ENCODE data around the gene ZNF148. TPM values are rescaled to one million over a fixed set of nuclear protein-coding genes. Genes with fewer than 3 reads are reported as not detected.

The ZNF148 gene
- total RNA-seq, 2 experiments from 2014 or later: 36.9 to 41.9 TPM

DNA sequence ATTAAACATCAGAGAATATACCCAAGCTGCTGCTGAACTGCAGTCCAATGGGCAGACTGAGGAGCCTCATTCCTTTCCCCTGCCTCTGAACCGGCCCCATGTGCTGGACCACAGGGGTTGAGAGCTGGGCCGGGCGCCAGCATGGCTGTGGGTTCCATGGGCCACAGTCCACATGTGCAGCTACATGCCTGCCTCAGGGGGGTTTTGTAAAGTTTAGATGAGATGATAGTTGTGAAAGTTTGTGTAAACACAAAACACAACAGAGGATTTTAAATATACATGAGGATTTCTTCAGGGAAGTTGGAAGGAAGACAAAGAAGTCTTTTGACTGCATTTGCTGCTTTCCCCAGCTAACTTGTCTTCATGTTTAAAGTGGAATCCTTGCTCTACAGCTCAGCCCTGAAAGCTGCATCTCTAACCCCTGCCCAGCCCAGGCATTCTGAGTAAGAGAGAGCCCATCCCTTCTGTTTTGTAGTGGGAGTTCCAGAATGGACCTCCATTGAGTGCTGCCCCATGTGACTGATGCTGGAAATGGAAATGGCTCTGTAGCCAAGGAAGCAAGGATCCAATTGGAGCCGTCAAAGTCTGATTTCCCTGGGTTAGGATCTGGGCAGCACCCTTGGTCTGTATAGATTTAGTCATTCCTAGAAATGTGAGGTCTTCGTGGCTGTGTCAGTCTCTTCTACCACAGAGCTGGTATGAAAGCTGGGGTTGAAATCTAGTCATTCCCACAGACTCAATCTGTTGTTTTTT lies 180.1 kb downstream of the ZNF148 start:
- POLR2A ChIA-PET: no interaction called here
- DNase-seq: no peak
- CTCF ChIA-PET: interaction anchor here (0.6 kb wide), 1 partner anchor 200 kb away, joined by 4 read pairs; no protein-coding TSS in a partner anchor
- no peak overlapping the region for H3K4me3 Mint-ChIP-seq
- peaks cover 4% of the 10 kb centered on the region for H3K4me1 Mint-ChIP-seq
- H3K27ac Mint-ChIP-seq: no peak overlapping the region
- H3K27me3 Mint-ChIP-seq: peaks cover 42% of the 10 kb centered on the region
- H3K9me3 Mint-ChIP-seq: no peaks in the 10 kb centered on the region
- H3K36me3 Mint-ChIP-seq (ENCODE audit: low read depth): no peaks in the 10 kb centered on the region

DNA sequence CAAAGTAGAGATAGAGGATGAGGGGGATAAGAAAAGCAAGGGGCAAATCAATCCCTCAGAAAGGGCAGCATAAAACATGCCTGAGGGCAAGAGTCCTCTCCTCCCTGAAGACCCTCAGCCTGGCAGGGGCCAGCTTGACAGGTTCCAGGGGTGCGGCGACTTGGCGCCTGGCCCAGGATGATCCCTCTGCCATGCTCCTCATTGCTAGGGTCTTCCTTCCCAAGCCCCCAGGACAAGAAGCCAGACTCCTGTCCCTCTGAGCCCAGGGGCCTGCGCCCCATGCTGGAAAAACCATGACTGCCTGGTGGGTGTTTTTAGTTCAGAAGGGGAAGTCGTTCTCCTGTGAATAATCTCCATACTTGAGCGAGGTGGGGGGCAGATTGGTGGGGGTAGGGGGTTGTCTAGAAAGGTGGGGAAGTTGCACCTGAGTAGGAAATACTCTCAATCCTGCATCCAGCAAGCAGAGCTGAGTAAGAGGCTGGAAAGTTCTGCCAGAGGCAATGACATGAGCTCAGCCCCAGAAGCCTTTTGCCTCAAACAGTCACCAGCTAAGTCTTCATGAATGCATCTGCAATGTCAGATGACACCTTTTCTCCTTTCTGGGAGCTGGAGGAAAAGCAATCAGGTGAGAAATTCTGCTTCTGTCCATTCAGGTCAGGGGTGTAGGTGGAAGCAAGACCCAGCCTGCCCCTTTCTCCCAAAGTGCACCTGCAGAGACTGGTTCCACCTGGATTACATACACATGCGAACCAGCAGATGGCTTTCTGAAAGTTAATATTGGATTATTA lies 180.9 kb downstream of the ZNF148 start:
- H3K4me1 Mint-ChIP-seq: peaks cover 4% of the 10 kb centered on the region
- POLR2A ChIA-PET: no interaction called here
- CTCF ChIA-PET: no interaction called here

DNA sequence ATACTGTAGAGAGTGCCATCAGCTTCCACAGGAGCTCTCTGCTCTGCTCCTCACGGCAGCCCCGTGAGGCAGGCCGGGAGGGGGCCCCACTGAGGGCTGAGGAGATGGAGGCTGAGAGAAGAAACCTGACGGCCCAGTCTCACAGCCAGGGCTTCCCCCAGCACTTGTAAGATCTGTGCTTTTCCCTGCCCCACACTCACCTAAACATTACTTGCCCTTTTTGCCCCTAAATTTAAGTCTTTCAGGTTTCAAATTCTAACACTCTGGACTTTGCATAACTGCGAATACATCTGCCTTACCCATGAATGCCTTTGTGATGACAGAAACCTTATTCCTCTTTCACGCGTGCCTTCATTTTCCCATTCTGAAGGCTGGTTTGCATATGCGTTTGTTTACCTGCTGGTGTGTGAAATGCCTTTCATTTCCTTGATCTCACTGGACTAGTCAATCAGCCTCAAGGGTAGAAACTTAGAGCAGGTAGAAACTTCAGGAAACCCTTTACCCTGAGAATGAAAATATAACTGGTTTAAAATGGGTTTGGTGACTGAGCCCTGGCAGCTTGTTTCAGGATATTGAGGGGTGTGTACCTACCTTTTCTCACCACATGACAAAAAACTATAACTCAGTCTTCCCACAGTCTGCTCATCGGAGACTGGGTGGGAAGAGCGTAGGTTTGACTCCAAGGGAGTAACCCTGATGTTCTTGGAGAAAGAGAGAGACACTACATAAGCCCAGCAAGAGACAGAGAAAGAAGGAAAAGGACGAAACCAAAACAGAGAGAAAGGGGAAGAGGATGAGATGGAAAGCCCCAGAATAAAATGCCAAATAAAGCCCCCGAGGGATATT lies 182.7 kb downstream of the ZNF148 start:
- Mint-ChIP-seq H3K4me3 (no peak overlapping the region), H3K9me3 (no peaks in the 10 kb centered on the region), H3K27me3 (peaks cover 37% of the 10 kb centered on the region), H3K4me1 (peaks cover 4% of the 10 kb centered on the region), H3K36me3 (ENCODE audit: low read depth) (no peaks in the 10 kb centered on the region), H3K27ac (no peak overlapping the region)
- no peak for DNase-seq
- POLR2A ChIA-PET: no interaction called here
- CTCF ChIA-PET: no interaction called here

More for the DNA sequence above, 180.9 kb downstream of the ZNF148 start:
- Mint-ChIP-seq H3K27me3 (peaks cover 42% of the 10 kb centered on the region), H3K4me3 (no peak overlapping the region), H3K27ac (no peak overlapping the region), H3K36me3 (ENCODE audit: low read depth) (no peaks in the 10 kb centered on the region), H3K9me3 (no peaks in the 10 kb centered on the region)
- no peak for DNase-seq

DNA sequence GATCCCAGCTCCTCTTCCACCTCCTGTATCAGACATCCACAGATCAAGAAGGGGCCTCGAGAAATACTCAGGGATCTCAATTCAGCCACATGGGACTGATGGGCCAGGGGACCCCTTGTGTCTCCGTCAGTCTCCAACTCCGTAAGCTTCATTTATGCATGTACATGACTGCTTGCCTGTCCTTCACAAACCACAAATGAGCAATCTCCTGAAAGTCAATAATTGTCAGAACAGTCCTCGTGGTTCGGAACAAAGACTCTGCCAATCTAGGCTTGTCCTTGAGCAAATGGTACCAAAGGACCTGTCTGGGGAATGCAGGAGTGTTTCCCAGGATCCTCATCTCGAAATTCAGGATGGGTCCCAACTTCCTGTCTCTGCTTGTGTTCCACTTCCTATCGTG lies 183.4 kb downstream of the ZNF148 start:
- no peak for DNase-seq
- ChIA-PET POLR2A (no interaction called here), CTCF (no interaction called here)
- no peaks in the 10 kb centered on the region for H3K9me3 Mint-ChIP-seq
- no peak overlapping the region for H3K4me3 Mint-ChIP-seq
- H3K27ac Mint-ChIP-seq: no peak overlapping the region
- peaks cover 4% of the 10 kb centered on the region for H3K4me1 Mint-ChIP-seq
- no peaks in the 10 kb centered on the region for H3K36me3 Mint-ChIP-seq (ENCODE audit: low read depth)
- peaks cover 36% of the 10 kb centered on the region for H3K27me3 Mint-ChIP-seq

DNA sequence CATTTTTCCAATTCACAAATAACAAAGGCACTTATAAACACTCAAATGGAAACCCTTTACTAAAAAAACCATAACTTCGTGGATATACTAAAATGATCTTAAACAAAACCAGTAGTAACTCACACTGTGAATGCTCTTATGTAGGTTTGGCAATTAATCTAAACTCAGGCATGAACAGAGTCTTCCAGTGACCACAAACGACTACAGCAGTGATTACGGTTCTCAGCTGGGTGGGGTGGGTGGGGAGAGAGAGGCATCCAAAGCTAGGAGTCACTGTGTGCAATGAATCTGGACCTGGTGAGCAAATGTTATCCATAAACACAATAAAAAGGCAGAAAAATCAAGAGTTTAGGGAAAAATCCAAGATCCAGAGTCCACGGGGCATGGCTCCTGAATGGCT lies 183.9 kb downstream of the ZNF148 start:
- peaks cover 34% of the 10 kb centered on the region for H3K27me3 Mint-ChIP-seq
- H3K4me1 Mint-ChIP-seq: peaks cover 4% of the 10 kb centered on the region
- ChIA-PET CTCF (no interaction called here), POLR2A (no interaction called here)
- no peak for DNase-seq
- no peak overlapping the region for H3K27ac Mint-ChIP-seq
- no peak overlapping the region for H3K4me3 Mint-ChIP-seq
- H3K9me3 Mint-ChIP-seq: no peaks in the 10 kb centered on the region
- H3K36me3 Mint-ChIP-seq (ENCODE audit: low read depth): no peaks in the 10 kb centered on the region

DNA sequence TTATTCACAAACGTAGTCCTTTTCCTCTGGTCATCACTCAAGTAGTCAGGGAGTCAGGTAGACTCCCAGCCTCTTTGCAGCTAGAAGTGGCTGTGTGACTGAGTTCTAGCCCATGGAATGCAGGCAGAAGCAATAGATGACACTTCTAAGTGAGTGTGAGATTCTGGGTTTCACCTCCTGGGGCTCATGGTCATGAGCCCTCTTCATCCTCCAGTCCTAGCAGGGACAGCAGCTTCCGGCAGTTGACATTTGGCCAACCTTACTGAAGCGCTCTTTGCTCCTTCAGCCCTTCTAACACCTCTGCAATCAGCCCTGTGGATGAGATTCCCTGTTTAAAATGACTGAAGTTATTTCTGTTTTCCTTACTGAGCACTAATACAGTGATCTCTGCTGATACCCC lies 184.3 kb downstream of the ZNF148 start:
- Mint-ChIP-seq H3K27me3 (peaks cover 34% of the 10 kb centered on the region), H3K4me3 (no peak overlapping the region), H3K4me1 (peaks cover 4% of the 10 kb centered on the region), H3K9me3 (no peaks in the 10 kb centered on the region), H3K36me3 (ENCODE audit: low read depth) (no peaks in the 10 kb centered on the region), H3K27ac (no peak overlapping the region)
- DNase-seq: no peak
- ChIA-PET POLR2A (no interaction called here), CTCF (no interaction called here)

DNA sequence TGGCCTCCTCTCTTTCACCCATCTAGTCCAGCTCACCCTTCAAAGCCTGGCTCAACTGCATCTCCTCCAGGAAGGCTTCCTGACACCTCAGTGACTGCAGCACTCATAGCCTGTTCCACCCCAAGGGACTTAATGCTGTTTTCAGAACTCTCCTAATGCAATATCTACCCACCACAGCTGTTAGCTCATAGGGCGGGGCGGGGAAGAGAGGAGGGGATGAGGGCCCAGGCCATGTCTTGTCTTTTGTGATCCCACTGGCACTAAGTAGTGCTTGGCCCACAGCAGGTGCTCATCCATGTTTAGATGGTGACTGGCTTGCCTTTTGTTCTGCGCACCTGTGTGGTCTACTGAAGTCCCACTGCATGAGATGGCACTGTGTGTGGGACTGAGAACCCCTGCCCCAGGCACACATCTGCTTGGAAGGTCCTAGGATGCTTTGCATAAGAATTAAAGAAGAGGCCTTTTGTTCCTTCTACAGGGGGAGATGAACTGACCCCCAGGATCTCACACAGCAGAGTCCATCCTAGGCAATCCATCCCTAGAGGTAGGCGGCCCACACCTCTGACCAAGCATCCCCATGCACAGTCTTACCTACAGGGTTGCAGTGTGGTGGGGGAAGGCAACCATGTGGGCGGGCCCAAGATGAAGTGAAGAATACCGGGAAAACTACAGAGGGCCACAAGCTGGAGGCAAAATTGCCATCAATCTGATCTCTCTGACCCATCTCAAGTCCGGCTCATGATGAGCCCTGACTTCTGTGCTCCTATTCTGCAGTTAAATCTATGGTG lies 185.6 kb downstream of the ZNF148 start:
- Mint-ChIP-seq H3K27me3 (peaks cover 28% of the 10 kb centered on the region), H3K9me3 (no peaks in the 10 kb centered on the region), H3K27ac (no peak overlapping the region), H3K4me3 (no peak overlapping the region), H3K4me1 (no peaks in the 10 kb centered on the region), H3K36me3 (ENCODE audit: low read depth) (no peaks in the 10 kb centered on the region)
- ChIA-PET POLR2A (no interaction called here), CTCF (no interaction called here)
- DNase-seq: no peak

DNA sequence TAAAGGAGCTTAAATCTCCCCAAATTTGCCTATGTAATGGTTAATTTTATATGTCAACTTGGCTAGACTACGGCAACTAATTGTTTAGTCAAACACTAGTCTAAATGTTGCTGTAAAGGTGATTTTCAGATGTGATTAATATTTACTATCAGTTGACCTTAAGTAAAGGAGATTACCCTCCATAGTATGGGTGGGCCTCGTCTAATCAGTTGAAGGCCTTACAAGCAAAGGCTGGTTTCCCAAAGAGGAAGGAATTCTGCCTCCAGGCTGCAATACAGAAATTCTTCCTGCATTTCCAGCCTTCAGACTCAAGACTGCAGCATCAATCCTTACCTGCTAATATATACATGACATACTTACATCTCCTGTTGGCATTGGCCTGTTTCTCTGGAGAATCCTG lies 186.2 kb downstream of the ZNF148 start:
- Mint-ChIP-seq H3K27me3 (peaks cover 28% of the 10 kb centered on the region), H3K4me1 (no peaks in the 10 kb centered on the region), H3K36me3 (ENCODE audit: low read depth) (no peaks in the 10 kb centered on the region), H3K27ac (no peak overlapping the region), H3K9me3 (no peaks in the 10 kb centered on the region), H3K4me3 (no peak overlapping the region)
- ChIA-PET CTCF (no interaction called here), POLR2A (no interaction called here)
- DNase-seq: no peak

DNA sequence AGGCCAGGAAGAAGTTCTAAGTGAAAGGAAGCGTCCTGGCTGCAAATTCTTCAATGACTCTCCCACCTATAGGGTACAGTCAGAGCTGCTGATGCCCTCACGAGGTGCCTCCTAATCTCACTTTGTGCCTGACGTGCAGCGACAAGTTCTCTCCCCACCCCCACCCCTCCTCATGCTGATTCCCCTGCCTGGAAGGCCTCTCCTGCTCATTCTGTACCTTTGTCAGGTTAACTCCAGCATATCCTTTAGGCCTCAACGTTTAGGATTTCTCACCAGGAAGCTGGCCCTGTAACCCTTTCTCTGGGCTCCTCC lies 187.6 kb downstream of the ZNF148 start:
- Mint-ChIP-seq H3K27me3 (peaks cover 24% of the 10 kb centered on the region), H3K4me1 (no peaks in the 10 kb centered on the region), H3K9me3 (no peaks in the 10 kb centered on the region), H3K4me3 (no peak overlapping the region), H3K36me3 (ENCODE audit: low read depth) (no peaks in the 10 kb centered on the region), H3K27ac (no peak overlapping the region)
- no peak for DNase-seq
- ChIA-PET POLR2A (no interaction called here), CTCF (no interaction called here)

DNA sequence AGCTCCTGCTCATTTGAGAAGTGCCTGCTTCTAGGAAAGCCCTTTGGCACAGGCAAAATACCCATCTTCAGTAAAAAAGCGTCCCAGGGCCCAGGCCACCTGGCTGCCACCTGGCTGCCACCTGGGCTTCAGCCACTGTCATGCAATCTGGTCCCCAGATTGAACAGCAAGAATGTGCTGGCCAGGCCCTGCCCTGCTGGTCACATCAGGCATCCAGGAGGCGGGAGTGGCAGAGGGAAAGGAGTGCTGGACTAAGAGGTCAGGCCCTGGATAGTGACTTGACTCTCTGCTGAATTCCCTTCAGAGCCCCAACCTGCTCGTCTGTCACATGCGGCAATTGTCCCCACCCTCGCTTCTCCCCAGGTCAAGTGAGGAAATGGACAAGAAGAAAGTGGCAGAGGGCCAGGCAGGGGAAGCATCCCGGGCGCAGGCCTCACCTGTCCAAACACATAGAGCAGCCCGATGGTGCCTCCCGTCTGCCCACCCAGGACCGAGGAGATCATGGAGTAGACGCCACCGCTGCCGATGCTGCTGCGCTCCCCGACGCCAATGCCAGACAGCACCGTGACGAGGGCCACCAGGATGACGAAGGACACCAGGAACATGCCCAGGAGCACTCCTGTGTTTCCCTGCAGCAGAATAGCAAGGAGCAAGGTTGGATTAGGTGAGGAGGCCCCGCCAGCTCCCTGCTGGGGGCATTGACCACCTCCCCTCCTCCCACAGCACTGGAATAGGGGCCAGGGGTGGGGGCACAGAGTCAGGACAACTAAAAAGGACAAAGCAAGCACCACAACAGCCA lies 188.1 kb downstream of the ZNF148 start:
- CTCF ChIA-PET: no interaction called here
- Mint-ChIP-seq H3K36me3 (ENCODE audit: low read depth) (no peaks in the 10 kb centered on the region), H3K27me3 (peaks cover 18% of the 10 kb centered on the region), H3K9me3 (no peaks in the 10 kb centered on the region), H3K4me1 (no peaks in the 10 kb centered on the region), H3K4me3 (no peak overlapping the region), H3K27ac (no peak overlapping the region)
- POLR2A ChIA-PET: no interaction called here
- no peak for DNase-seq

DNA sequence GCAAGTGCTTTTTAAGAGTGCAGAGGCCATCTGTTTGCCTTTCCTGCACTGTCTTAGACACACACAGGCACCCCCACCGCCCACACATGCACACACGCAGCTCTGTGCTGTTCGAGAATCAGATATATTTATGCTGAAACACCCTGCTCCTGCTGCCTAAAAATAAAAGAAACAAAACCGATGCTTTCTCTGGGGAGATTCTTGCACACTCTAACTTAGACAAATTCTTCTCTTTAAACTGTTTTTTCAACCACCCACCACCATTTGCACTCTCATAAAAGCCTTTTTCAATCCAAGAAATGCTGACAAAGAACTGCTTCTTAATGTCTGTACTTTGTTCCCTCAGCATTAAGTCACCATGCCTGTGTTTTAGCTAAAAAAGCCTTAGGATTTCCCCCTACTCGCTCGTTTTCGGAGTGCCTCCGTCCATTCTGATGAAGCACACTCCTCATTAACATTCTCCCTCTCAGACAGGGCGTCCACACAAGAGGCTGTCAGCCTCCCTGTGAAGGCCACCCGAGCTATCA lies 188.8 kb downstream of the ZNF148 start:
- H3K9me3 Mint-ChIP-seq: no peaks in the 10 kb centered on the region
- CTCF ChIA-PET: interaction anchor here (0.6 kb wide), 1 partner anchor 192 kb away, joined by 3 read pairs; no protein-coding TSS in a partner anchor
- H3K27me3 Mint-ChIP-seq: peaks cover 13% of the 10 kb centered on the region
- no peaks in the 10 kb centered on the region for H3K36me3 Mint-ChIP-seq (ENCODE audit: low read depth)
- no peak for DNase-seq
- H3K4me1 Mint-ChIP-seq: no peaks in the 10 kb centered on the region
- H3K27ac Mint-ChIP-seq: no peak overlapping the region
- POLR2A ChIA-PET: no interaction called here
- H3K4me3 Mint-ChIP-seq: no peak overlapping the region

DNA sequence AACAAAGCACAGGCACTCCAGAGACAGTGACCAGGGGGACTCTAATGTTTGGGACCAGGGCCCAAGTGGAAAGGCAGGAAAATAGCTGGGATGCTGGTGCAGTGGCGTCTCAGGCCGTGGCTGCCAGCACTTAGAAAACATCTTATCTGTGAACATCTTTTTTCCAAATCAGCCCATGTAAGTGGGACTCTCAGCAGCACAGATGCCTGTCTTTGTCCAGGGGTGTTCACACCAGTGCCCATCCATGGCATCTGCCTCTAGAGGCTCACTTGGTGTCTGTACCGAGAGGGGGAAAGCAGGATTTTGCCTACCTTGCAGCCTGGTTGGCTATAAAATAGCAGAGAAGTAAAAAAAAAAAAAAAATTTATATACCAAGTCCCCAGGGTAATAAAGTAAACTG lies 189.3 kb downstream of the ZNF148 start:
- Mint-ChIP-seq H3K4me3 (no peak overlapping the region), H3K27me3 (peaks cover 8% of the 10 kb centered on the region), H3K9me3 (no peaks in the 10 kb centered on the region), H3K27ac (no peak overlapping the region), H3K4me1 (no peaks in the 10 kb centered on the region), H3K36me3 (ENCODE audit: low read depth) (no peaks in the 10 kb centered on the region)
- POLR2A ChIA-PET: no interaction called here
- DNase-seq: no peak
- CTCF ChIA-PET: interaction anchor here (0.6 kb wide), 1 partner anchor 191 kb away, joined by 3 read pairs; no protein-coding TSS in a partner anchor
